ENCODE data around the gene UBTD1. TPM values are rescaled to one million over a fixed set of nuclear protein-coding genes. Genes with fewer than 3 reads are reported as not detected.
A peak's percentile ranks its signal among the peaks of the same experiment; 100 is the strongest.

UBTD1 gene
- polyA plus RNA-seq, 3 donors, result 17.2 to 20.0 (median 19.0) TPM

DNA sequence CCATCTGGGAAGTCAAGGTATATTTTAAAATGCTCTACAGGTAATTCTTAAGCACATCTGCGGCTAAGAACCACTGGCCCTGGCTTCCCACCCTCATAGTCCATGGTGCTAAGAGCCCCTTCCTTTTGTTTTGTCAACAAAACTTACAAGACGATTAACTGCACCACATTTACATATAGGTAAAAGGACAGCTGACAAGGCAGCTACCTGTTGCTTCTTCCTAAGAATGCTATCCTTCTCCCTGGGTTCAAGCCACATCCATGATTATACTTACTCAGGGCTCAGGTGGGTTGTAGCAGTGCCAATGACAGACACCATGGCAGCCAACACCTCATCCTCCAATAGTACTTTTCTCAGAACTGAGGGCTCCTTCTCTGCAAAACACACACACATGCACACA, 36.4 kb upstream of the UBTD1 start:
- Histone ChIP-seq H3K4me2 (replicated peaks; ENCODE audit: extremely low read depth, low read length, poor library complexity, severe bottlenecking) (no peak overlapping the region), H4K20me1 (ENCODE audit: insufficient read depth, low read length) (no peaks in the 10 kb centered on the region), H3K4me1 (ENCODE audit: control insufficient read depth in 1 of 2, insufficient read depth in 2 of 2, low read length in 2 of 2) (no peaks in the 10 kb centered on the region), H3K4me3 (replicated peaks in 1 of 3; ENCODE audit: low read depth in 2 of 3, low read length in 3 of 3) (no peak overlapping the region), H3K9me3 (replicated peaks in 1 of 2; ENCODE audit: control insufficient read depth in 1 of 2, insufficient read depth in 1 of 2, low read length in 2 of 2) (no peaks in the 10 kb centered on the region), H3K27ac (ENCODE audit: low read depth in 1 of 2, low read length in 2 of 2) (no peak overlapping the region), H2AFZ (ENCODE audit: insufficient read depth, low read depth, low read length, poor library complexity, severe bottlenecking) (no peak overlapping the region), H3K79me2 (ENCODE audit: insufficient read depth, low read length) (no peaks in the 10 kb centered on the region), H3K36me3 (replicated peaks in 1 of 2; ENCODE audit: control insufficient read depth in 1 of 2, insufficient read depth in 2 of 2, low read length in 2 of 2) (peaks cover 85 to 99% of the 10 kb centered on the region in 2 donors), H3K9ac (ENCODE audit: insufficient read depth, low read length, poor library complexity, severe bottlenecking) (no peak overlapping the region), H3K27me3 (ENCODE audit: control insufficient read depth in 2 of 2, insufficient read depth in 2 of 2, low read length in 2 of 2) (no peaks in the 10 kb centered on the region)
- Mint-ChIP-seq H3K4me1 (no peaks in the 10 kb centered on the region), H3K27me3 (ENCODE audit: low read depth in 3 of 3) (peaks cover 0 to 2% (median 0%) of the 10 kb centered on the region in 3 donors), H3K4me3 (no peak overlapping the region), H3K27ac (peak overlapping the region in 5 of 7 donors; percentile 2 to 68 (median 30)), H3K36me3 (peaks cover 79 to 98% of the 10 kb centered on the region in 2 donors), H3K9me3 (no peaks in the 10 kb centered on the region)
- no peak for DNase-seq
- WGBS (ENCODE audit: insufficient coverage), result 100% methylated on average over 1 of the region's 2 CpGs
- TF ChIP-seq, protein P1, sequence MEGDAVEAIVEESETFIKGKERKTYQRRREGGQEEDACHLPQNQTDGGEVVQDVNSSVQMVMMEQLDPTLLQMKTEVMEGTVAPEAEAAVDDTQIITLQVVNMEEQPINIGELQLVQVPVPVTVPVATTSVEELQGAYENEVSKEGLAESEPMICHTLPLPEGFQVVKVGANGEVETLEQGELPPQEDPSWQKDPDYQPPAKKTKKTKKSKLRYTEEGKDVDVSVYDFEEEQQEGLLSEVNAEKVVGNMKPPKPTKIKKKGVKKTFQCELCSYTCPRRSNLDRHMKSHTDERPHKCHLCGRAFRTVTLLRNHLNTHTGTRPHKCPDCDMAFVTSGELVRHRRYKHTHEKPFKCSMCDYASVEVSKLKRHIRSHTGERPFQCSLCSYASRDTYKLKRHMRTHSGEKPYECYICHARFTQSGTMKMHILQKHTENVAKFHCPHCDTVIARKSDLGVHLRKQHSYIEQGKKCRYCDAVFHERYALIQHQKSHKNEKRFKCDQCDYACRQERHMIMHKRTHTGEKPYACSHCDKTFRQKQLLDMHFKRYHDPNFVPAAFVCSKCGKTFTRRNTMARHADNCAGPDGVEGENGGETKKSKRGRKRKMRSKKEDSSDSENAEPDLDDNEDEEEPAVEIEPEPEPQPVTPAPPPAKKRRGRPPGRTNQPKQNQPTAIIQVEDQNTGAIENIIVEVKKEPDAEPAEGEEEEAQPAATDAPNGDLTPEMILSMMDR (IDR thresholded peaks at IDR 0.05), result no peak
- intact Hi-C loops (cut with micrococcal nuclease), result loop anchor here in 1 of 2 donors (2.0 kb wide), 1 partner anchor 90 kb away; no protein-coding TSS in a partner anchor

DNA sequence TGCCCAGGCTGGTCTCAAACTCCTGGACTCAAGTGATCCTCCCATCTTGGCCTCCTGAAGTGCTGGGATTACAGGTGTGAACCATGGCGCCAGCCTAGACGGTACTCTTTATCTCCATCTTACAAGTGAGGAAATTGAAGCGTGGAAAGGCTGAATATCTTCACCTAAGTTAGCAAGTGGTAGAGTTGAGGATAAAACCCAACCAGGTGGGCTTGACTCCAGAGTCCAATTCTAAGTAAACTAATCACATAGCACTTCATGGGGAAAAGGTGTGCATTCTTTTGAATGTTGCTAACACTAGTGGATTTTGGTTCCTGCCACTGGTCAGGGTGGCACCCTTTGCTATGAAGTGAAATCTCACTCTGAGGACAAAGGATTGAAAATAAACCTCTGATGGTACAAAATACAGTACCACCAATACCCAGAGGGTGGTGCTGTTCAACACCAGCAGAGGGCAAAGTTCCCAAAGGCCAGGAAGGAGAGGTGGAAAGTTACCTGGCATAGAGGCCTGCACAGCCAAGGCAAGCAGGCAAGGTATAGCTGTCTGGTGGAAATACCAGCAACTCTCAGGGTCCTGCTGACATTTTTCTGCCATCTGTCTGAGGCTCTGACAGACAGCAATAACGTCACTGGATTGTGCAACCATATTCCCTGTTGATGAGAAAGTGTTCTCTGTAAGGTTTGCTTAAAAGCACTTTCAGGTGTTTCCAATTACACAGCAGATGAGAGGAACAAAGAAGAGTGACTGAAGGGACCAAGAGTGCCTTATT, 35.2 kb upstream of the UBTD1 start:
- Histone ChIP-seq H3K9me3 (replicated peaks in 1 of 2; ENCODE audit: control insufficient read depth in 1 of 2, insufficient read depth in 1 of 2, low read length in 2 of 2) (no peaks in the 10 kb centered on the region), H3K27me3 (ENCODE audit: control insufficient read depth in 2 of 2, insufficient read depth in 2 of 2, low read length in 2 of 2) (no peaks in the 10 kb centered on the region), H3K4me1 (ENCODE audit: control insufficient read depth in 1 of 2, insufficient read depth in 2 of 2, low read length in 2 of 2) (no peaks in the 10 kb centered on the region), H3K4me3 (replicated peaks in 1 of 3; ENCODE audit: low read depth in 2 of 3, low read length in 3 of 3) (no peak overlapping the region), H3K36me3 (replicated peaks in 1 of 2; ENCODE audit: control insufficient read depth in 1 of 2, insufficient read depth in 2 of 2, low read length in 2 of 2) (peaks cover 86 to 99% of the 10 kb centered on the region in 2 donors), H3K79me2 (ENCODE audit: insufficient read depth, low read length) (no peaks in the 10 kb centered on the region), H3K9ac (ENCODE audit: insufficient read depth, low read length, poor library complexity, severe bottlenecking) (no peak overlapping the region), H3K4me2 (replicated peaks; ENCODE audit: extremely low read depth, low read length, poor library complexity, severe bottlenecking) (no peak overlapping the region), H3K27ac (ENCODE audit: low read depth in 1 of 2, low read length in 2 of 2) (peak overlapping the region in 1 of 2 donors; percentile 43), H4K20me1 (ENCODE audit: insufficient read depth, low read length) (no peaks in the 10 kb centered on the region), H2AFZ (ENCODE audit: insufficient read depth, low read depth, low read length, poor library complexity, severe bottlenecking) (peak overlapping the region; percentile 39)
- peaks cover 79 to 98% of the 10 kb centered on the region in 2 donors for H3K36me3 Mint-ChIP-seq
- intact Hi-C loops (cut with micrococcal nuclease), result loop anchor here in 1 of 2 donors (2.0 kb wide), 1 partner anchor 89 kb away; no protein-coding TSS in a partner anchor
- H3K27me3 Mint-ChIP-seq (ENCODE audit: low read depth in 3 of 3), result peaks cover 0 to 2% (median 0%) of the 10 kb centered on the region in 3 donors
- TF ChIP-seq, protein P1 (IDR thresholded peaks at IDR 0.05), result peak; percentile 96
- WGBS (ENCODE audit: insufficient coverage), result no CpG with 5 or more reads among the region's 4 CpGs
- DNase-seq, result peak; percentile 12 to 41 (median 33)
- H3K27ac Mint-ChIP-seq, result peak overlapping the region in 4 of 7 donors; percentile 4 to 72 (median 36)
- H3K9me3 Mint-ChIP-seq, result no peaks in the 10 kb centered on the region
- H3K4me1 Mint-ChIP-seq, result no peaks in the 10 kb centered on the region
- no peak overlapping the region for H3K4me3 Mint-ChIP-seq
